GM18870 (cell line): ENCODE measurements around the gene CLEC18B.
"Not testable (repeated sequence)": the region's sequence is repeated elsewhere in the genome, so short reads cannot be mapped to it uniquely, and the experiment has no call there.

Experiments used
- ATAC-seq: cut with Tn5 transposase; IDR thresholded peaks from one replicate; pipeline ENCODE4 v1.9.1; 2021; ENCODE audit warnings: moderate library complexity; ENCODE audit not compliant: unreplicated experiment

CLEC18B gene

GRCh38 chr16:74367469-74368001 is 53.7 kb downstream of the CLEC18B start:
- peak; percentile 48 for ATAC-seq

- ATAC-seq = not testable (repeated sequence)
Observed at GRCh38 chr16:74361646-74362610, 59.4 kb downstream of the CLEC18B start.
